HG02970 (cell line): ENCODE data around the gene CFTR.

Experiments used
- ATAC-seq: cut with Tn5 transposase; IDR thresholded peaks from one replicate; pipeline ENCODE4 v1.9.1; 2021; ENCODE audit warnings: mild to moderate bottlenecking, moderate library complexity, moderate number of reproducible peaks; ENCODE audit not compliant: unreplicated experiment, low FRiP score

Gene CFTR

DNA sequence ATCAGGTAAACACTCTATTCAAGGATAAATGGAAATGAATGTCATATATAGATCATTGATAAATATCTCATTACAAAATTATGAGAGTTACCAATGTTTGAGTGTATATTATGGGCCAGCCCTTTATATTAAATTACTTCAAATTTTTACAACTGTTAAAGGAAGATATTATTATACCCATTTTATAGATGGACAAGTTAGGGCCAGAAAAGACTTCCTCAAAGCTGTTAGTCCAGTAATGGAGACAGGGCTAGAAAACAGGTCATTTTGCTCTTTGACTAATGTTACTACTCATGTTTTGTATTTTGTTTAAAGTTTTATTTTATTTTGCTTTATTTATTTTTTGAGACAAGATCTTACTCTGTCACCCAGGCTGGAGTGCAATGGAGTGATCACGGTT lies 101.6 kb downstream of the CFTR start:
- no peak for ATAC-seq

DNA sequence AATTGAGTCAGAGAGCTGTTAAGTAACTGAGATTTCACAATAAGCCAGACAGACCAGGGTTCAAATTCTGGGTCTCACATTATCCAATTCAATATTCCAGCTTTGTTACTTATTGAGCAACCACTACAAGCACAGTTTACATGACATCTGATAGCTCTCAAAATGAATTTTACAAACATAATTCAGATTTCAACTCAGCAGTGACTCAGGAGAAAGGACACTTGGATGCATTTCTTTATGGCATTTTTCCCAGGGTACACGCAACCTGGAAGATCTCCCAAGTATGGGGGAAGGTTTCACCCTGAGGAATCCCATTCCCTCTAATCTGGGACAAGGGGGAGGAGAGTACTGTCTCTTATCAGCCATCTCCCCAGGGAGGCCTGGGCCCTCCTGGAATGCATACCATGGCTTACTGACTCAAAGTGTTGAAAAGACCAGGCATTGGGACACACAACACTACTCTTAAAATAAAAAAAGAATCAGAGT lies 102.4 kb downstream of the CFTR start:
- no peak for ATAC-seq

DNA sequence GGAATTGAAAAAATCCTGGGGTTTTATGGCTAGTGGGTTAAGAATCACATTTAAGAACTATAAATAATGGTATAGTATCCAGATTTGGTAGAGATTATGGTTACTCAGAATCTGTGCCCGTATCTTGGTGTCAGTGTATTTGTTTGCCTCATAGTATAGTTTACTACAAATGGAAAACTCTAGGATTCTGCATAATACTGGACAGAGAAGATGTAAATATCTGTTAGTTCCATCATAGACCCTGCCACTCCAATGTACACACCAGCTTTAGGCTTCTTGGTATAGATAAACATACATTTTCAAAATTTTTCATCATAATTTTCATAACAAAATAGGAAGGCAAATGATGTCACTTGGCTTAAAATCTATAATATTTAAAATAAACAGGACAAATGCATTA lies 108.1 kb downstream of the CFTR start:
- ATAC-seq = no peak

DNA sequence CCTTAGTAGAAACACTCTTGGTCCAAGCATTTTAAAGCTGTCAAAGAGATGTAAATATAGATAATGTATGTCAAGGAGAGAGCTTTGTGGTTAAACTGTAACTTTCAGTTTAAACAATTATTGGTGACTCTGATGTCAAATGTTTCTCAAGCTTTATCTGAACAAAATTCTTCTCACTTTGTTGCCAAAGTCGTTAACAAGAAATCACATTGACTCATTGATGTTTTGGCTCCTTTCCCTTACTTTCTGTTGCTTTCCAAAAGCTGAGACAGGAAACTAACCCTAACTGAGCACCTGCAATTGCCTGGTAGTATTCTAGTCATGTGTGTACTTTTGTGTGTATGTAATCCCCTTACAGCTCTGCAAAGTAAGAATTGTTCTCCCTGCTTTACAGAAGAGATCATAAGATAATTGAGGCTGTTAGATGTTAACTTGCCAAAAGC lies 108.5 kb downstream of the CFTR start:
- ATAC-seq = no peak

DNA sequence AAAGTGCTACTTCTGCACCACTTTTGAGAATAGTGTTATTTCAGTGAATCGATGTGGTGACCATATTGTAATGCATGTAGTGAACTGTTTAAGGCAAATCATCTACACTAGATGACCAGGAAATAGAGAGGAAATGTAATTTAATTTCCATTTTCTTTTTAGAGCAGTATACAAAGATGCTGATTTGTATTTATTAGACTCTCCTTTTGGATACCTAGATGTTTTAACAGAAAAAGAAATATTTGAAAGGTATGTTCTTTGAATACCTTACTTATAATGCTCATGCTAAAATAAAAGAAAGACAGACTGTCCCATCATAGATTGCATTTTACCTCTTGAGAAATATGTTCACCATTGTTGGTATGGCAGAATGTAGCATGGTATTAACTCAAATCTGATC lies 110.4 kb downstream of the CFTR start:
- no peak for ATAC-seq

DNA sequence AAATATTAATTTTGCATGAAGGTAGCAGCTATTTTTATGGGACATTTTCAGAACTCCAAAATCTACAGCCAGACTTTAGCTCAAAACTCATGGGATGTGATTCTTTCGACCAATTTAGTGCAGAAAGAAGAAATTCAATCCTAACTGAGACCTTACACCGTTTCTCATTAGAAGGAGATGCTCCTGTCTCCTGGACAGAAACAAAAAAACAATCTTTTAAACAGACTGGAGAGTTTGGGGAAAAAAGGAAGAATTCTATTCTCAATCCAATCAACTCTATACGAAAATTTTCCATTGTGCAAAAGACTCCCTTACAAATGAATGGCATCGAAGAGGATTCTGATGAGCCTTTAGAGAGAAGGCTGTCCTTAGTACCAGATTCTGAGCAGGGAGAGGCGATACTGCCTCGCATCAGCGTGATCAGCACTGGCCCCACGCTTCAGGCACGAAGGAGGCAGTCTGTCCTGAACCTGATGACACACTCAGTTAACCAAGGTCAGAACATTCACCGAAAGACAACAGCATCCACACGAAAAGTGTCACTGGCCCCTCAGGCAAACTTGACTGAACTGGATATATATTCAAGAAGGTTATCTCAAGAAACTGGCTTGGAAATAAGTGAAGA lies 112.3 kb downstream of the CFTR start:
- no peak for ATAC-seq

DNA sequence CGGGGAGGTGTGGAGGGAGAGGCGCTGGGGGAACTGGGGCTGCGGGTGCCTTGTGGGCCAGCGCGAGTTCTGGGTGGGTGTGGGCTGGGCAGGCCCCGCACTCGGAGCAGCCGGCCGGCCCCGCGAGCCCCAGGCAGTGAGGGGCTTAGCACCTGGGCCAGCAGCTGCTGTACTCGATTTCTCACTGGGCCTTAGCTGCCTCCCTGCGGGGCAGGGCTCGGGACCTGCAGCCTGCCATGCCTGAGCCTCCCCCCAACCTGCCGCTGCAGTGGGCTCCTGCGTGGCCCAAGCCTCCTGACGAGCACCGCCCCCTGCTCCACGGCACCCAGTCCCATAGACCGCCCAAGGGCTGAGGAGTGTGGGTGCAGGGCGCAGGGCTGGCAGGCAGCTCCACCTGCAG lies 116.3 kb downstream of the CFTR start:
- ATAC-seq = no peak

DNA sequence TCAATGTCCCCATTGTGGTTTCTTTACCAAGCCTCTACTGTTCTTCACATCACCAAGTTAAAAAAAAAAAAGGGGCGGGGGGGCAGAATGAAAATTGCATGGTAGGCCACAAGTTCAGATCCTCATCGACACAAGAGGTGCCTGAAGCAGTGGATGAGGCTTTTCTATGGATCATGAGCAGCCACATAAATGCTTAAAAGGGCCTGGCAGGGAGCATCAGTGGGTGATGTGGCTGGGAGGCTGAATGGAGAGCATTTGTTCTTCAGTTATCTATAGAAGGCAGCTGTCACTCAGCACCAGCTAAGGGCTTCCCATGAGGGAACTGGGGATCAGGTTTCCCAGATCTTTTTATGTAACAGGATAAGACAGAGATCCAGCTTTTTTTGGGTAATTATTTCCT lies 117.9 kb downstream of the CFTR start:
- no peak for ATAC-seq

DNA sequence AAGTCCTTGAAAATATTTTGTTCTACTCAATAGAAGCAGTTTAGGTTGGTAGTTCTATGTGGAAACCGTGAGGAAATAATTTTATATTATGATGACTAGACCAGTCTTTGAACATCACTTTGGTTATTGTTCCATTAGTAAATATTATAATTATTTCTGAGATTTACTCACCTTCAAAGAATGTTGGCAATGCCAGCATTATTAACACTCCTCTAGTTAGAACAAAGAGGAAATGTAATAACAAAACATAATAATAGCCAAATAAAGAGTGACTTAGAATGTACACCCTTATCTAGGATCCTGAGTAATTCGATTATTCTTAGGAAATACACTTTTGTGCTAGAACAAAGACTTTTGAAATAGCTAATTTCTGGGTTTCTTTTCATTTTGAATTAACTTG lies 121.1 kb downstream of the CFTR start:
- no peak for ATAC-seq

DNA sequence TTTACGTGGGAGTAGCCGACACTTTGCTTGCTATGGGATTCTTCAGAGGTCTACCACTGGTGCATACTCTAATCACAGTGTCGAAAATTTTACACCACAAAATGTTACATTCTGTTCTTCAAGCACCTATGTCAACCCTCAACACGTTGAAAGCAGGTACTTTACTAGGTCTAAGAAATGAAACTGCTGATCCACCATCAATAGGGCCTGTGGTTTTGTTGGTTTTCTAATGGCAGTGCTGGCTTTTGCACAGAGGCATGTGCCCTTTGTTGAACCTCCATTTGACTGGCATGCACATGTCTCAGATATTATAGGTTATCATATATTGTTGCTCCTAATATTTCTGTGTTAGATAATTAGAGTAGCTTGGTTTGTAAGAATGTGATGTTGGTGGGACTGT lies 123.8 kb downstream of the CFTR start:
- ATAC-seq = no peak

DNA sequence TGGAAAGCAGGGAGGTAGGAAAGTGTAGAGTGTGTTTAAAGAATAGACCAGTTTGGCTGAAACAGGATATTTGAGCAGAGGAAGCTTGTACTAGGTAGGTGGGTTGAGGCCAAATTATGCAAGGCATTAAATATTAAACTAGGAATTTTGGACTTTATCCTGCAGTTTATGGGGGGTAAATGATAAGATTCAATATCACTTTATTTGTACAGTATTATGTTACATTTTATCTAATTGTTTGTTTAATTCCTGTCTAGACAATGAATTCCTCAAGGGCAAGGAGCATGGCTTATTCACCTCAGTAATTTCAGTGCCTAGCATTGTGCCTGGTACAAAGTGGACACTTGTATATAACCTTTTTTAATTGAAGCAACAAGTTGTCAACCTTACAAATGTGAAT lies 125.9 kb downstream of the CFTR start:
- no peak for ATAC-seq

DNA sequence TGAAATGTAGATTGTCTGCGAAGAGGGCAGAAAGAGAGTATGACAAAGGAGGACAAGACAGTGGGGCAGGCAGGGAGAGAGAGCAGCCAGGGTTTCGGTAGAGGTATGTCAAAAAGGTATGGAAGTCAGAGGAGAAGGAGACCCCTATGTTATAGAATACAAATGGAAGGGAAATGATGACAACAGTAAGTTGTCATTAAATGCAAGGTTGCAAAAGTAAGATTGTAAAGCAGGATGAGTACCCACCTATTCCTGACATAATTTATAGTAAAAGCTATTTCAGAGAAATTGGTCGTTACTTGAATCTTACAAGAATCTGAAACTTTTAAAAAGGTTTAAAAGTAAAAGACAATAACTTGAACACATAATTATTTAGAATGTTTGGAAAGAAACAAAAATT lies 126.3 kb downstream of the CFTR start:
- ATAC-seq = no peak

DNA sequence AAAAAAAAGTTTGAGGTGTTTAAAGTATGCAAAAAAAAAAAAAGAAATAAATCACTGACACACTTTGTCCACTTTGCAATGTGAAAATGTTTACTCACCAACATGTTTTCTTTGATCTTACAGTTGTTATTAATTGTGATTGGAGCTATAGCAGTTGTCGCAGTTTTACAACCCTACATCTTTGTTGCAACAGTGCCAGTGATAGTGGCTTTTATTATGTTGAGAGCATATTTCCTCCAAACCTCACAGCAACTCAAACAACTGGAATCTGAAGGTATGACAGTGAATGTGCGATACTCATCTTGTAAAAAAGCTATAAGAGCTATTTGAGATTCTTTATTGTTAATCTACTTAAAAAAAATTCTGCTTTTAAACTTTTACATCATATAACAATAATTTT lies 130.6 kb downstream of the CFTR start:
- no peak for ATAC-seq

DNA sequence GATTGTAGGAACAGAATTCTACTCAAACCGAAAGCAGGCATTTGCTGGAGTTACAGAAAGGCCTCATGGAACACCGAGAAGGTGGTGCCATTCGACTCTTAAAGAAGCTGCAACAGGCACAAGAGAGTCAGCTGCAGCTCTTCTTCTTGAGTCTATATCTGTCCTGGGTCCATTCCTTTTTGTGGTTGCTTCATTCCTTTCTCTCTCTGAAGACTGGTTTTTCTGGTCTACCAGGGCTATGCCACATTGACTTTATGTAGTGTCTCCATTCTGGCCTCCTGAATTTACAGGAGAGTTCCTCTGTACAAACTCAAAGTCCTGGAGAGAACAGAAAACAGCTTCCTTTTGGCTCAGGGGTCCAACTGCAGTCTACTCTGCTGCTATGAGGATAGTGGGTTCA lies 132.8 kb downstream of the CFTR start:
- no peak for ATAC-seq

DNA sequence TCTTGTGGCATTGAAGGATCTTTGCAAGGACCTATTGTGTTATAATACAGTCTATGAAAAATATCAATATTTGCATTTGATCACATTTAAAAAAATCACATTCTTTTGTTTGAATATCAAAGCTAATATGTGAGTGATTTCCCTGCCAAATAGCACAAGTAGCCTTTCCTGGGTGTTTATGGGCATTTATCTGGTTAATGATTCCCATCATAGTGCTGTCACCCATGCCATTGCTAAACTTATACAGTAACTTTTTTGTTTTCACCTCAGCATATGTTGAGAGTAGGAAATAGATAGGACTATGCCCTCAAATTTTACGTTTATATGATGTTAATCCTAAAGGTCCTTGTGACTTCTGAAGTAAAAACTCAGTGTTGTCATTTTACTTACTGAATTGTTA lies 136.9 kb downstream of the CFTR start:
- no peak for ATAC-seq

DNA sequence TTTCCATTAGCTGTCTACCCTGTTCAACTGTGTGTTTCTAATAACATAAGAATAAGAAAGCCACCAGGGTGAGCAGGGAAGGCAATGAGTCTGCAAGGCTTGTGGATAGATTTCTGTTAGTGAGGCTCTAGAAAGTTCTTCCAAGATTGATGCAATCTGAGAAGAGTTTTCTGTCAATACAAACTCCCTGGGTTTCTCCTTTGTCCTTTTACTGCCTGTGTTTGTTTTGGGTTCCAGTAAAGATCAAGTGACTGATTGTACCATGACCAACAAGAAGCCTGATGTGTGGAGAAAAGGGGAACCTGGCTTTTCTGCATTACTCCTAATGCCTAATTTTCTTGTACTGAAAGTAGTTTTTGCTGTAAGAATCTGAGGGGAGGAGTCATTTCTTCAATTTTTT lies 139.9 kb downstream of the CFTR start:
- ATAC-seq = no peak

DNA sequence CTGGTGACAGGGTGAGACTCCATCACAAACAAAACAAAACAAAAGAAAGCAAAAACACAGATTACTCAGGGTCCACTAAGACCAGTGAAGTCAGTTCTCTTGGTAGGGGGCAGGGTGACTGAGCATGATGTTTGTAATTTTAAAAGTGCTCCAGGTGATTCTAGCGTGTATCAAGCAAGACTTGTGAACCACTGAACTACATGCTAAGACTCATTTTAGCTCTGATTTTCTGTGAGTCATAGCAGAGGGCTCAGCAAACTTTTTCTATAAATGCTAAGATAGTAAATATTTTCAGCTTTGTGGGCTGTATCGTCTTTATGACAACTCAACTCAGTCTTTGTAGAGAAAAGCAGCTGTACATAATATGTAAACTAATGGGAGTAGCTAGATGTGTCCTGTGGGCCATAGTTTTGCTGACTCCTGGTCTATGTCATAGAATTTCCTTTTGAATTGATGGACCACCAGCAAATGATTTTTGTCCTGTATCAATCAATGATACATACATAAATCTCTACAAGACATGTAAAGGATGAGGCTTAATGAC lies 141.3 kb downstream of the CFTR start:
- no peak for ATAC-seq

DNA sequence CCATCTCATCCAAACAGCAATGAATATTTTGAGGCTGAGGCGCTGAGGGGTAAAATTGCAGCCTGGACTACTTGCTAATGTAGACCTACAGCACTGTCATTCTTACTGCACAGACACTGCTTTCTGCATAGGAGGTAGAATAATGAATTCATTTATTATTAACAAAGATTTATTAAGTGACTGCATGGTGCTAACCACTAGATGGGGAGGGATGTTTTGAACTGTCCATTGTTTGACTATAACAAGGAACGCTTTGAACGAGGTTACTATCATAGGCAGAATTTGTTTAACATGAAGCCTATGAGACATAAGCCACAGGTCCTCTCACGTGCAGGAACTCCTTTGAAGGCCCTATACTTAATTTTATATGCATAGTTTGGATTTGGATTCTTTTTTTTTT lies 143.8 kb downstream of the CFTR start:
- ATAC-seq = no peak

DNA sequence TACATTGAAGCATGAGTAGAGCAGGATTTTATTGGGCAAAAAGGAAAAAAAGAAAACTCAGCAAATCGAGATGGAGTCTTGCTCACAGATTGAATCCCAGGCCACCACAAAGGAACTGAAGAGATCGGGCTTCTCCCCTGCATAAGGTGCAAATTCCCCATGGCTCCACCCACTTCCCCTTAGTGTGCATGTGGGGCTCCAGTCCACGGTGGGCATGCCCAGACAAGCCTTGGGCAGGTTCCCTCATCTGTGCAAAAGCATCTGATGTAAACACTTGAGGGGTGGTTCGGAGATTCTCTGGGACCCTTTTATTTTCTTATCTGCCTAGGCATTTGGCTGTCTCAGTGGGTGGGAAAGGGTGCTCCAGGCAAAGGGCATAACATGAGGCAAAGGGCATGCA lies 150.7 kb downstream of the CFTR start:
- no peak for ATAC-seq

DNA sequence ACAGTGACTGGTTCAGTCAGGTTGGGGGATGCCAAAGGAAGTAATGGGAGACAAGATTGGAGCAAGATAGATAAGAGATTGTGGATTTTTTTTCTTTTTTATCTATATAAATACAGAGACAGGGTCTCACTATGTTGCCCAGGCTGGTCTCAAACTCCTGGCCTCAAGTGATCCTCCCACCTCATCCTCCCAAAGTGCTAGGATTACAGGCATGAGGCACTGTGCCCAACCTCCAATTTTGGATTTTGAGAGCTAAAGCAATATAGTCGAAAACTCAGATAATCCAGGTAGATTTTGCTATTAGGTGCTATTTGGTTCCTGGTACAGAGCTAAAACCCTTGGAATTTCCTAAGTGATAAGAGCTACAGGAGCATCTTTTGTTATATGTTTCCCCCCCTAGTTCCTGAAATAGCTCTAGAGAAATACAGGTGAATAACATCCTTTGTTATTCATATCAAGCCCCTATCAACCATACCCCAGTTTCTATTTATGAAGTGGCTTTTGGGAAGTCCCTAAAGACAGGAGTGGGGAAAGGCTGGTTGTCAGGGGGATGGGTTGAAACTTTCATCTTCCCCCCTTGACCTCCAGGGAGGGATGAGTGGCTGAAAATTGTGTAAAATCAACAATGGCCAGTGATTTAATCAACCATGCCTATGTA lies 151.2 kb downstream of the CFTR start:
- ATAC-seq = no peak

DNA sequence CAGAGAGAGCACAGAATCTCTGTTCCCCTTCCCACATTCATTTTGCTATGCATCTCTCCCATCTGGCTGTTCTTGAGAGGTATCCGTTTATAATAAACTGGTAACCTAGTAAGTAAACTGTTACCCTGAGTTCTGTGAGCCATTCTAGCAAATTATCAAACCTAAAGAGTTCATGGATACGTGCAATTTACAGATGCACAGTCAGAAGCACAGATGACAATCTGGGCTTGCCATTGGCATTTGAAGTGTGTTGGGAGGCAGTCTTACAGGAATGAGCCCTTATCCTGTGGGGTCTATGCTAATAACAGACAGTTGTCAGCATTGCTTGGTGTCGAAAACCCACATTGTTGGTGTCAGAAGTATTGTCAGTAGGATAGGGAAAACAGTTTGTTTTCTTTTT lies 151.8 kb downstream of the CFTR start:
- no peak for ATAC-seq

DNA sequence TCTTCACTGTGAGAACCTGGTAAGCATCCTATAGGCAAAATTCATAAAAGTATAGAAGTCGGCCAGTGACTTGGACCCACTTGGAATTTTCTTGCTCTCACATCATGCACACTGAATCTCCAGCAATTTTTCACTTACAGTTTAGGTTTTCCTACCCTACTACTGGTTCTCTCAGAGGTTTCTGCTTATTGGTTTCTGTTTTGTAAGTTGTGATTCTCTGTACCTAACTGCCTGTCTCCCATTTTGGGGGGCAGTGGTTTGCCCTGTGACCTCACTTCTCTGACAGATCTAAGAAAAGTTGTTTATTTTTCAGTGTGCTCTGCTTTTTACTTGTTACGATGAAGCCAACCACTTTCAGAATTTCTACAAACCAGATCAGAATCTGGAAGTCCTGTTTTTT lies 158.1 kb downstream of the CFTR start:
- no peak for ATAC-seq
